ENCODE data around the gene C17orf67. TPM values are rescaled to one million over a fixed set of nuclear protein-coding genes. Genes with fewer than 3 reads are reported as not detected.

C17orf67 gene
- total and polyA plus RNA-seq, 9 donors = 1.5 to 6.0 (median 3.2) TPM

Small RNA genes lying within 50 kb of the gene (small RNA-seq; reads per million reads assigned to genes)
- not detected for gene RNU6-1158P

Other genes with a start within 250 kb of the C17orf67 start
- gene NOG, start 240.2 kb downstream of the C17orf67 start, total RNA-seq = under 1 TPM in 4 of 7 donors, not detected in 3; 0.12 to 0.99 (median 0.27) TPM
- gene NOG, start 240.2 kb downstream of the C17orf67 start, polyA plus RNA-seq = under 1 TPM in 1 of 2 donors, not detected in 1; 0.05 TPM
- 10 to 100 TPM in 6 of 7 donors, 1 to 10 TPM in 1; 8.5 to 16.4 (median 11.8) TPM for gene DGKE, start 231 bp upstream of the C17orf67 start, total RNA-seq
- gene DGKE, start 231 bp upstream of the C17orf67 start, polyA plus RNA-seq = 1 to 10 TPM; 3.0 to 5.0 TPM
- 10 to 100 TPM; 23.6 to 57.6 (median 45.9) TPM for gene TRIM25, start 80.1 kb upstream of the C17orf67 start, total RNA-seq
- 10 to 100 TPM; 12.5 to 71.7 TPM for gene TRIM25, start 80.1 kb upstream of the C17orf67 start, polyA plus RNA-seq
- 10 to 100 TPM; 10.9 to 17.8 (median 12.9) TPM for gene COIL, start 127.1 kb upstream of the C17orf67 start, total RNA-seq
- gene COIL, start 127.1 kb upstream of the C17orf67 start, polyA plus RNA-seq = 10 to 100 TPM; 12.4 to 14.3 TPM
- 10 to 100 TPM; 36.5 to 88.4 (median 56.4) TPM for gene SCPEP1, start 144.2 kb upstream of the C17orf67 start, total RNA-seq
- gene SCPEP1, start 144.2 kb upstream of the C17orf67 start, polyA plus RNA-seq = 100 to 1,000 TPM in 1 of 2 donors, 10 to 100 TPM in 1; 69.5 to 180 TPM